GDM1 (cell line): ENCODE measurements around the gene ATP6V0B.

Source experiments
- DNase-seq: peaks from one replicate; lab custom pipeline; 2025; lab: John Stamatoyannopoulos, UW

Gene ATP6V0B

DNA sequence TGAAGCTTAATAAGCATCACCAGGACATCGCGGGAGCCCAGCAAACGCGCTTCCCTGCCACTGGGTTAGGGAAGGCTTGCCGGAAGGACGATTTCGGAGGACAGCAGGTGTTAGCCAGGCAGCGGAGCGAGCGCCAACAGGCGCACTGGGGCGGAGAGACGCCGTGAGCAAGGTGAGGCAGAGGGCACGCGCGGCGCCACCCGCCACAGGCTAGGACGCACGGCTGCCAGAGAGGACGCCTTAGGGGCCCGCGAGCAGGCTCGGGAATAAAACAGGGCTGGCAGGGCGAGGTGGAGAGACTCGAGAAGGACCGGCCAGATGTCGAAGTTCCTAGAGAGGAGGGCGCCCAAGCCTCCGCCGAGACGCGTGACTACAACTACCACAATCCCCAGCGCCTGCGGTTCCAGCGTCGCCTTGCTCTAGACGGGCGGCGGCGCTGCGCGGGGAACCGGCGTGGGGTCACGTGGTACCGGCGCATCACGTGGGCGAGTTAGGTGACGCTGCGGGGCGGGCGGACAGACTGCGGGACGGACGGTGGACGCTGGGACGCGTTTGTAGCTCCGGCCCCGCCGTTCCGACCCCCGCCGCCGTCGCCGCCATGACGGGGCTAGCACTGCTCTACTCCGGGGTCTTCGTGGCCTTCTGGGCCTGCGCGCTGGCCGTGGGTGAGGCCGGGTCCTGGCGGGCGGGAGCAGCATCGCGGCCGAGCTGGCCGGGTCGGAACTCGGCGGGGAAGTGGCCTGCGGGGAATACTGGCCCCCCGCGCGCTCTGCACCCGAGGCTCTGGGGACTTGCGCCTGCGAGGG, at the start of gene ATP6V0B:
TSS of gene ATP6V0B (plus strand) at position 518 of the 806 bp plus-strand sequence. CDS start at position 599, 81 bp downstream.
- DNase-seq: peak; percentile 88

DNA sequence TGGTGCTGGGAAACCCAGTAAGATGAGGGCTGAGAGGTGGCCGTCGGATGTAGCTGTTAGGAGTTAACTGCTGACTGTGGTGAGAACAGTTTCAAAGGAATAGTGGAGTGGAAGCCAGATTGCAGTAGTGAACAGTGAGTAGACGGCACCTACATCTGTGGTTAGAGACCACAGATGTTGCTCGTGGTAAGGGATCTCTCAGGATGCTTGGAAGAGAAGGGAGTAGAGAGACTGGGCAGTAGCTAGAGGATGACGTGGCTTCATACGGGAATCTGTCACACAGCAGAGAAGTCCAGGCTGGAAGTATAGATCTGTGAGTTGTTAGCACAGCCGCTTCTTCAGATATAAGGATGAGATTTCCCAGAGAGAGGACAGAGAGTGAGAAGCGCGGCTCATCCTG, 48.9 kb upstream of the ATP6V0B start:
- no peak for DNase-seq

DNA sequence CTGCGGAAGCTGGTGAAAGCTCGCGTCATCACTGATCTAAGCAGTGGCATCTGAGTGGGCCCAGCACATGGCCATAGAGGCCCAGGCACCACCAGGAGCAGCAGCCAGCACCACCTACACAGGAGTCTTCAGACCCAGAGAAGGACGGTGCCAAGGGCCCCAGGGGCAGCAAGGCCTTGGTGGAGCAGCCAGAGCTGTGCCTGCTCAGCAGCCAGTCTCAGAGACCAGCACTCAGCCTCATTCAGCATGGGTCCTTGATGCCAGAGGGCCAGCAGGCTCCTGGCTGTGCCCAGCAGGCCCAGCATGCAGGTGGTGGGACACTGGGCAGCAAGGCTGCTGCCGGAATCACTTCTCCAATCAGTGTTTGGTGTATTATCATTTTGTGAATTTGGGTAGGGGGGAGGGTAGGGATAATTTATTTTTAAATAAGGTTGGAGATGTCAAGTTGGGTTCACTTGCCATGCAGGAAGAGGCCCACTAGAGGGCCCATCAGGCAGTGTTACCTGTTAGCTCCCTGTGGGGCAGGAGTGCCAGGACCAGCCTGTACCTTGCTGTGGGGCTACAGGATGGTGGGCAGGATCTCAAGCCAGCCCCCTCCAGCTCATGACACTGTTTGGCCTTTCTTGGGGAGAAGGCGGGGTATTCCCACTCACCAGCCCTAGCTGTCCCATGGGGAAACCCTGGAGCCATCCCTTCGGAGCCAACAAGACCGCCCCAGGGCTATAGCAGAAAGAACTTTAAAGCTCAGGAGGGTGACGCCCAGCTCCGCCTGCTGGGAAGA, 44.4 kb upstream of the ATP6V0B start:
- no peak for DNase-seq

DNA sequence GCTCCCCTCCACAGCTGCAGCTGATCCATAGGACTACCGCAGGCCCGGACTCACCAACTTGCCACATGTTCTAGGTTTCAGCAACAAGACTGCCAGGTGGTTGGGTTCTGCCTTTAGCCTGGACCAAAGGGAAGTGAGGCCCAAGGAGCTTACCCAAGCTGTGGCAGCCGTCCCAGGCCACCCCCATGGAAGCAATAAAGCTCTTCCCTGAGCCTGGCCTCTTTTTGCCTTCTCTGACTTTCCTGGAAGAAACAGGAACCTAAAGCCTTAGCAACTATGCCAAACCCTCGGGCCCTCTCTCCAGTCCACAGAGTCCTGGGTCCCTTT, 43.8 kb upstream of the ATP6V0B start:
- DNase-seq: no peak

DNA sequence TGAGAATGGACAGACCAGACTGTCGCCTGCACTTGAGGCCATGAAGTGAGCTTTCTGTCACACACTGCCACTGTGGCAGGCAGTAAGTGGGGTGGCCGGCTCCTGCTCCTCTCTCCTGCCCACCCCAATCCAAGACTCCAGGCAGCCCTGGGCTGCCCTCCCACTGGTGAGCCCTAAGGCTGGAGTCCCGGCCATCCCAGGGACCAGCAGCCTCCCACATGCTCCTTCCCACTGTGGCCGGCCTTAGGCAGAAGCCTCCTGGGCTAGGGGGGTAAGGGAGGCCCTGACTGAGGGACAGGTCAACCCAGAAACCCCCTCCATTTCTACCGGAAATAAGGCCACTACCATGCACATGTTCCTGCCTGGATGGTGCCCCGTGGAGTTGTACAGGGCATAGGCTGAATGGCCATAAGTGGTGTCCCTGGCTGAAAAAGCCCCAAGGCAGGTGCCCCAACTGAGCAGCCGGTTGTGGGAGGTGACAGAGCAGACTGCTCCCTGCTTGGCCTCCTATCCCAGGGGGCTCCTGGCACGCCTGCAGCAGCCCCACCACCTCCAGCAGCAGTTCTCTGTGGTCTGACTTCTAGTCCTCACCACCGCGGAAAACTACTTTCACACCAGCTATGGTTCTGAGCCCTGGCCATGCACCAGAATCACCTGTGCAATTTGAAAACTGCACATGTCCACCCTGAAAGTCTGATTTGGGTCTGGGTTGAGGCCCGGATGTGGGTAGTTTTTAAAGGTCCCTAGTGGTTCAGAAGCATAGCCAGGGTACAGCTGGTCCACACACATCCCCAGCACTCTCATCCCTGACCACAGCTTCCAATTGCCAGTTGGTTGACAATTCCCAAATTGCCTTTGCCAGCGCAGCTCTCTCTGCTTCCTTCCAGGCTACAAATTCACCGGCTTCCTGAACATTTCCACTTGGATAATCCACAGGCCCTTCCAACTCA, 42.8 kb upstream of the ATP6V0B start:
- DNase-seq: no peak

DNA sequence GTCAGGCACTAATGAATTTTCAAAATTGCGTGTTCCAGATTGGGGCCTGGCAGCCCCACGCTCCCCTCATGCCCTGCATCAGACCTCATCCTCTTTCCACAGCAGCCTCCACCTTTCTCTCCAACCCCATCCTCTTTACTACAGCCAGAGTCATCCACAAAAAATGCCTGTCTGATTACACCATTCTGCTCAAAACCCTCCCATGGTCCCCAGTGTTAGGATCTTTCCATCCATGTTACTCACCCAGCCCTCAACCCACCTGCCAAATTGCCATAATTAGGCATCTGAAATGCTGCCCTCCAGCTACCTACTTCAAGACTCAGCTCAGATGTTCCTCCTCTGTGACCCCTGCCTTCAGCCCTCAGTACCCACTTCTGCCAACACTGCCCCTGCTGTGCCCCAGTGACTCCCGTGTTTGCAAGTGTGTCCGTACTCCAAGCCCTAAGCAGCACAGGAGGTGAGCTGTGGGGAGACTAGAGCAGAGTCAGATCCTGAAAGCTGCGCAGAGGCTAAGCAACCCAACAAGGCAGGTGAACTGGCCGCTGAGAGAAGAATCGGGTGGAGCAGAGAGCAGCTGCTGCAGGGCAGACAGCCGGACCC, 41.9 kb upstream of the ATP6V0B start:
- DNase-seq: no peak

DNA sequence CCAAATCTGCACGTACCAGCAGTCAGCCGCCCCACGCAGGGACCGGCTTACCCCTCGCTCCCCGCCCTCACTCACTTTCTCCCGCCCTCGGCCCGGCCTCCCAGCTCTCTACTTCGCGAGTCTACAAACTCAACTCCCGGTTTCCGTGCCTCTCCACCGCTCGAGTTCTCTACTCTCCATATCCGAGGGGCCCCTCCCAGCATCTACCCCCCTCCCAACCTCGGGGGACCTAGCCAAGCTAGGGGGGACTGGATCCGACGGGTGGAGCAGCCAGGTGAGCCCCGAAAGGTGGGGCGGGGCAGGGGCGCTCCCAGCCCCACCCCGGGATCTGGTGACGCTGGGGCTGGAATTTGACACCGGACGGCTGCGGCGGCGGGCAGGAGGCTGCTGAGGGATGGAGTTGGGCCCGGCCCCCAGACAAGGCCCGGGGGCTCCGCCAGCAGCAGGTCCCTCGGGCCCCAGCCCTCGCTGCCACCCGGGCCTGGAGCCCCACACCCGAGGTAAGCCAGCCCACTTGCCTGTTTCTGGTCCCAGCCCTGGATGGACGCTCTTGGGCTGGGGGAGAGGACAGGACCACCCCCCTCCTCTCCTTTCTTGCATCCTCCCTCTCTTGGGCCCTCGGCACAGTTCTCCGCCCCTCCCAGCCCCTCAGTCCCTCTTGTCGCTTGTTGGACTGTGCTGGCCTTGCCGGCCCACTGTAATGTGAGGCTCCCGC, 41.2 kb upstream of the ATP6V0B start, which contains the start of gene ARTN:
TSS of gene ARTN (plus strand) at position 416 of the 715 bp plus-strand sequence. CDS start 1,856 bp downstream, outside the sequence.
- DNase-seq: no peak

DNA sequence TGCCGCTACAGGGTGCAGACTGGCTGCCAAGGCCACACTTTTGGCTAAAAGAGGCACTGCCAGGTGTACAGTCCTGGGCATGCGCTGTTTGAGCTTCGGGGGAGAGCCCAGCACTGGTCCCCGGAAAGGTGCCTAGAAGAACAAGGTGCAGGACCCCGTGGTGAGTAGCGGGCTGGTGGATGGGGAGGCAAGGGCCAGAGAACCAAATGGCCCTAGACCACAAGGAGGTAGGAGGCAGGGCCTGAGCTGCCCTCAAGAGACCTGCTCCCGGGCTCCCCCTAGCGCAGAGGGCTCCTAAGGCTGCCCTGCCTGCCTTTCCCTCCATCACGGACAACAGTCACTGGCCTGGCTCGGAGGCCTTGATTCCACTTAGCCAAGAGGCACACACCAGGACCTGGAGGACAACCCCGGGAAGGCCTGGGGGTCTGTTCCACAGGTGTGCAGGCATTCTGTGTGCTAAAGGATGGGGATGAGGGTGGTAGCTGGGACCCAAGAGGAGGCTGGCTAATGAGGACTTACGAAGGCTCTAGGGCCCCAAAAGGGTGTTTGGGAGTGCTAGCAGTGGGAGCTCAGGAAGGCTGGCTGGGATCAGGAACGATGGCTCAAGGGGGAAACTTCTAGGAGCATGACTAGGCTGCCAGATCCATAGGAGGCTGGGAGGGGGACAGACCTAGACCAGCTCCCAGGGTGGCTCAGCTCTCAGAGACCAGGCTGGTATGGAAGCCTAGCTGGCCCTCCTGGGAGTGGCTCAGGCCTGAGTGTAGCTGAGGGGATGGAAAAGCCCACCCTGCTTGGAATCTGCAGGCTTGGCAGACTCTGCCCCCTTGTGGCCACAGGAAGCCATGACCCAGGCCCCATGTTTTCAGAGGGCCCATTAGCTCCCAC, 40.4 kb upstream of the ATP6V0B start:
- no peak for DNase-seq

DNA sequence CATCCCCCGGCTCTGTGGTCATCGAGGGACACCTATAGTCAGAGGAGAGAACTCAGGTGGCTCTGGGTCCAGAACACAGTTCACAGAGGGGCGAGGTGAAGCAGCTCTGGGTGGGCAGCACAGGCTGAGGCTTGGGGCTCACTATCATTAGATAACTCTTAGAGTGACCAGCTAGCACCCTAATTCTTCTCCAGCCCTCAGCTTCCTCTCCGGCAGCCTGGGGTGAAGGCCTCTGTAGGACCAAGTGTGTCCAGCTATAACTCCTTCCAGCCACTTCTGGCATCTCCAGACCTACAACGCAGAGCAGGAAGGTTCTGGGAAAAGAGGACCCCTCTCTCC, 39.8 kb upstream of the ATP6V0B start:
- no peak for DNase-seq

DNA sequence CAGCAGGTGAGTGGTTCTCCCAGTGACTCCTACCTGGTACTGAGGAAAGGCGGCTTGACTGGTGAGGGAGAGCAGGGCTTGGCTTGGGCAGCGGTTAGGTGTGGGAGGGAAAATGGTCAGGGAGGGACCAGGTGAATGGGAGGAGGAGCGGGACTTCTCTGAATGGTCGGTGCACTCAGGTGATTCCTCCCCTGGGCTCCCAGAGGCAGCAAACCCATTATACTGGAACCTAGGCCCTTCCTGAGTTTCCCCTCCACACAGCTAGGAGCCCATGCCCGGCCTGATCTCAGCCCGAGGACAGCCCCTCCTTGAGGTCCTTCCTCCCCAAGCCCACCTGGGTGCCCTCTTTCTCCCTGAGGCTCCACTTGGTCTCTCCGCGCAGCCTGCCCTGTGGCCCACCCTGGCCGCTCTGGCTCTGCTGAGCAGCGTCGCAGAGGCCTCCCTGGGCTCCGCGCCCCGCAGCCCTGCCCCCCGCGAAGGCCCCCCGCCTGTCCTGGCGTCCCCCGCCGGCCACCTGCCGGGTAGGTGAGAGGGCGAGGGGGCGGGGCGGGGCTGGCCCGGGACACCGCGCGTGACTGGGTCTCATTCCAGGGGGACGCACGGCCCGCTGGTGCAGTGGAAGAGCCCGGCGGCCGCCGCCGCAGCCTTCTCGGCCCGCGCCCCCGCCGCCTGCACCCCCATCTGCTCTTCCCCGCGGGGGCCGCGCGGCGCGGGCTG, 38.9 kb upstream of the ATP6V0B start:
- DNase-seq: no peak

DNA sequence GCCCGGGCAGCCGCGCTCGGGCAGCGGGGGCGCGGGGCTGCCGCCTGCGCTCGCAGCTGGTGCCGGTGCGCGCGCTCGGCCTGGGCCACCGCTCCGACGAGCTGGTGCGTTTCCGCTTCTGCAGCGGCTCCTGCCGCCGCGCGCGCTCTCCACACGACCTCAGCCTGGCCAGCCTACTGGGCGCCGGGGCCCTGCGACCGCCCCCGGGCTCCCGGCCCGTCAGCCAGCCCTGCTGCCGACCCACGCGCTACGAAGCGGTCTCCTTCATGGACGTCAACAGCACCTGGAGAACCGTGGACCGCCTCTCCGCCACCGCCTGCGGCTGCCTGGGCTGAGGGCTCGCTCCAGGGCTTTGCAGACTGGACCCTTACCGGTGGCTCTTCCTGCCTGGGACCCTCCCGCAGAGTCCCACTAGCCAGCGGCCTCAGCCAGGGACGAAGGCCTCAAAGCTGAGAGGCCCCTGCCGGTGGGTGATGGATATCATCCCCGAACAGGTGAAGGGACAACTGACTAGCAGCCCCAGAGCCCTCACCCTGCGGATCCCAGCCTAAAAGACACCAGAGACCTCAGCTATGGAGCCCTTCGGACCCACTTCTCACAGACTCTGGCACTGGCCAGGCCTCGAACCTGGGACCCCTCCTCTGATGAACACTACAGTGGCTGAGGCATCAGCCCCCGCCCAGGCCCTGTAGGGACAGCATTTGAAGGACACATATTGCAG, 38.2 kb upstream of the ATP6V0B start:
- DNase-seq: no peak

DNA sequence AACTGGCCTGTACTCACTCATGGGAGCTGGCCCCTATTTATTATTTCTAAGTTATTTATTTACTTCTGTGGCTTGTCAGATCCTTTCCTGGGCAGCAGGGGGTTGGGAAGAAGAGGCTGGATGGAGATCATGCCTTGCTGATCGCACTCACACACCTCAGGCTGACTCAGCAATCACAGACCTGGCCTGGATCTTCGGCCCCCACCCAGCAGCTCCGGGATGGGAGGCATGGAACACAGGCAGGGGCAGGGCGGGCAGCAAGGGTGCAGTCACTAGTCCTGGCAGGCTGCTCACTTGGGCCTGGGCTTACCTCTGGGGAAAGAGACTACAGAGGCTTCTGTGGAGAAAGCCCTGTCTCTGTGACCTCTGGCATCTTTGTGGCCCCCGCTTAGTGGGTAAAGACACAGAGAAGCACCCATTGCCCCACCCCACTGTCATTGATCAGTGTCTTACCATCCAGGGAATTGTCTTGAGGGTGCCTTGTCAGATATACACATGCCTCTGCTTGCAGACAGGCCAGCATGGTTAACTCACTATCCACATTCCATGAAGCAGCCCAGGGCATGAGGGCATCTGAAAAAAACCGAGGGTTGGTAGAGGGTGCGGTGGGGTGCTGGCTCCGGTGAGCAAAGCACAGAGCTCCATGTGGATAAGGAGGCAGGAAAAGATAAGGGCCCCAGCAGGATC, 37.4 kb upstream of the ATP6V0B start:
- no peak for DNase-seq

DNA sequence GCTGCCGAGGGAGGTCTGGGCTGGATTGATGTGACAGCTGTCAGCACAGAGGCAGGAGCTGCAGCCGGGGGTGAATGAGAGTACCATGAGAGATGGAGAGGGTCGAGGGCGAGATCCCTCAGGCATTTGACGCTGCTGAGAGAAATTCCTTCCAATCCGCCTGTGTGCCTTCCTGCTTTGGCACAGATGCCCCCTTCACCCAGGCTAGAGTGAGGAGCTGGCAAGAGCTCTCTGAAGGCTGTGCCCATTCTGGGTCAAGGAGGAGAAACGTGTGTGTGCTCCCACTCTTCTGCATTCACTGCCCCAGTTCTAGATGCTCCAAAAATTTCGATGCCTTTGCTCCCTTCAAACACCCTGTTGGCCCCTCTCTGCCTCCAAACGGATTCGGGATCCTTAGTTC, 36.4 kb upstream of the ATP6V0B start:
- DNase-seq: no peak

DNA sequence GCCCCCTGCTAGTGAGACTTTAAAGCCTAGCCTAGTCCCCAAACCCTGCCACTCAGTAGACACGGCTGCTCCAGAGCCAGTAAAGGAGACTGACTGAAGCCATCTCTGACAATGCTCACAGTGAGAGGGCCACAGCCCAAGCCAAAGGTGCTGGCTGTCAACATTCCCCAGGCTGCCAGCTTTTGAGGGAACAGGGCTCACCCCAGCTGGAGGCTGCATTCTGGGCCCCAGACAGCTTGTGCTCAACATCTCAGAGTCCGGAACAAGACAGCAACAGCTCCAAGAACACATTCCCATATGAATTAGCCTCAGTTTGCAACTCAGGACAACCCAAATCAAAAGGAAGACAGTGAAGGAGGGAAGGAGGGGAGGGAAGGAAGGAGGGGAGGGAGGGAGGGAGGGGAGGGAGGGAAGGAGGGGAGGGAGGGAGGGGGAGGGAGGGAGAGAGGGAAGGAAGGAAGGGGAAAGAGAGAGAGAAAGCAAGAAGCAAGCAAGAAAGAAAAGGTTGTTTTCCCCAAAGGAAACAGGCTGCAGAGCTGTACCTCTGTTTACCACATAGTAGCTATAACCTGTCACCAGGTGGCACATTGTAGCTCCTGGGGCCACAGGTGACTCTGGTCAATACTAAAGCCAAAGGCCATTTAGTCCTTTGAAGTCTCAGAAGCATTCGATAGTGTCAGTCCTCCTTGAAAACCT, 35.7 kb upstream of the ATP6V0B start:
- DNase-seq: no peak

DNA sequence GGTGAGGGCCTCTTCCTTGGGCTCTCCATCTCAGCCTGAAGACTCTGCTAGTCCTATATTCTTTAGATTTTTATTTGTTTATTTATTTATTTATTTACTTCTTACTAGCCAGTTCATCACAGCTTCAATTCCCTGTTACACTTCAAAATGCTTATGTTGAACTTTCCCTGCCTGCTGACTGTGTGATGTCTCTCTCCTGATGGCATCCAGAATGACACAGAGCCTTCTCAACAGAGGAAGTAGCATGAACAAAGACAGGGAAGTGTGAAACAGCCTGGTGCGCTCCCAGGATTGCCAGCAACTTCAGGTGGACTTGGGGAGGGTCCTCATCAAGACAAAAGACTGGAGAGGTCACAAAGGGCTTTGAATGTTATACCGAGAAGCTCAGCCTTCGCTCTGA, 32.3 kb upstream of the ATP6V0B start:
- no peak for DNase-seq

DNA sequence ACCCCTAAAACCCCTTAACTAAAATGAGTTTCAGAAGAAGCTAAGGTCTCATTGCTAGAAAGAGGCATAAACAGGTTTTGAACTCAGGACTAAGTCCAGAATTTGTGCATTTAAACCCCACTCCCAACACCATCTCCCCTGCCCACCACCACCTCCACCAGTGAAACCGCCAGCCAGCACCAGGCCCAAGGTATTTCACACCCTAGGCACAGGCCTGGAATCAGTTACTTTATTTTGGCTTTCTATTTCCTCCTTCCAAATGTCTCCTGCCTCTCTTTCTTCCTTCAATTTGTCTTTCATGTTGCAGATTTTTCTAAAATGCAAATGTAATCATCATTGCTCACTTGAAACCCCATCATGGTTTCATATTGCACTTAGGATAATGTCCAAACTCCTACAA, 29.9 kb upstream of the ATP6V0B start:
- no peak for DNase-seq

DNA sequence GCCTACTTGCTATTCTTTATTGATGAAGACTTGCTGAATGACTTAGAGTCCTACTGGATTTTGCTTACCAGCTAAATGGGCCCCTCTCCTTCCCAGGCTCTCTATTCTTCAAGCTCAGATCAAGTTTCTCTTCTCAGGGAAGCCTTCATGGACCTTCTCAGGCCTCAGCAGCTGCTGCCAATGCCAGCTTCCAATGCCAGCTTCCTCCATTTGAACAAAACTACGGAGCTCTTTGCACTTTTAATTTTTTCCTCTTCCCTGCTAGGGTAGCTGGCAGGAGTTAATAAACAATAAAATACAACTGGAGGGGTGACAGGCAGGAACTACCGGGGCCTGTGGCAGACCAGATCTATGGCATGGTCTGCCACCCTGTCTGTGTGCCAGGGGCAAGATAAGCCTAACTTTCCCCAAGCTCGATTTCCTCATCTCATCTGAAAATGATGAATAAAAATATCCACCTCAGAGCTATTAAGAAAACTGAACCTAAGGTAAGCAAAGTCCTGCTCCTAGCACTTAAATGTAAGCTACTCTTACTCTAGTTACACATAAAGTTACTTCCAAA, 29.0 kb upstream of the ATP6V0B start:
- no peak for DNase-seq
